GM18507 (cell line): Measurements from ENCODE around the gene CAB39L.

Experiments used
- DNase-seq: peaks from one replicate; pipeline ENCODE4 v3.0.0; 2011; ENCODE audit warnings: low read depth; ENCODE audit not compliant: insufficient read length; ENCODE audit errors: extremely low spot score
- FAIRE-seq: peaks from 2 replicates; lab custom pipeline; 2011; peaks lifted over from hg19 to GRCh38; lab: Jason Lieb, UNC

CAB39L gene

DNA sequence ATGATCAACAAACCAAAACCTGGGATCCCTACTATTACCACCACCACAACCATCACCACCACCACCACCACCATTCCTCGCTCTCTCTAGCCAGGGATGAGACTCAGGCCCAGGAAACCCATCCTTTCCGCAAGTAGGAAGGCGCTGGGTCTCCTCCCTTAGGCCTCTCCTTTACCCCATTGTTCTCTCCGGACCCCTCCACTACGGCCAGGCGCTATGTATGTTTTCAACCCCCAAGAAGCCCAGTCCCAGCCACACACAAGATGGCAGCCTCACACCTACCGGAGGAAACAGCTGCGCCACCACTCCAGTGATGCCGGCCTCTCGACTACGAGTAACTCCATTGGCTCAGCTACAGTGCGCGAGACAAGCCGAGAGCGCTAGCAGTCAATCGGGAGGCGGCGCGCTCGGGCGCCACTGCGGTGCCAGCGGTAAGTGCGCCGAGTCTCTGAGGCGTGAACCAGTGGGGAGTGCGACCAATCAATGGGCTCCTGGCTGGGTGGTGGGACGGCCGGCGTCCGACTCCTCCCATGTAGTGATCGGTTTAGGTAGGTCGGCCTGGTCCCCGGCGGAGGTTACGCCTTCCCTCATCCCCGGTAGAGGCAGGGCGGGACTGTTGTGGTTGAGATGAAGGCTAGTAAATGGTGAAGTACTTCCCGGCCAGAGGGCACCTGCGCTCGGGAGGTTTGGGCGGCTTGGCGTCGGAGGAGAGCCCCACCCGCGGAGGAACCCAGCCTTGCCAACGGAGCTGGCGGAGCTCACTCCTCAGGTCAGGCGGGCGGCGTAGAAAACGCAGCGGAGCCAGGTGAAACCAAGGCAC, at the start of gene CAB39L, which contains the start of gene SETDB2:
TSS of gene CAB39L (minus strand) at position 361 of the 820 bp plus-strand sequence. CDS start 61,154 bp downstream, outside the sequence.
TSS of gene SETDB2 (plus strand) at position 571 of the 820 bp plus-strand sequence. CDS start 7,620 bp downstream, outside the sequence.
- peak; percentile 100 for FAIRE-seq

DNA sequence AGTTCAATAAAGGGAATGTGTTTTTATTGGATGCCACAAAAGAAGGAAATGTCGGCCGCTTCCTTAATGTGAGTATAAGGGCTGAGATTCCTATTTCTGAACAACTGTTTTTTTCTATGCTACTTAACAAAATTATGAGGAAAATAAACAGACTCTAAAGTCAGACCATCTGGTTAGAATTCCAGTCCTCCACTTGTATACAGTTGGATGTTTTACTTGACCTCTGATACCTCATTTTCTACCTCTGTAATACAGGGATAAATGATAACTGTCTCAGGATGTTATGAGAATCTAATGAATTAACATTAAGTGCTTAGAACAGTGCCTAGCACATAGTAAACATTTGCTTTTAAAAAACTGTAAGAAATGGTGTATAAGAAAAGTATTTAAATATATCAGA, 44.7 kb upstream of the CAB39L start:
- FAIRE-seq (no peak), DNase-seq (no peak)

More for the DNA sequence above, at the start of gene CAB39L, which contains the start of gene SETDB2:
- DNase-seq: peak; percentile 80

DNA sequence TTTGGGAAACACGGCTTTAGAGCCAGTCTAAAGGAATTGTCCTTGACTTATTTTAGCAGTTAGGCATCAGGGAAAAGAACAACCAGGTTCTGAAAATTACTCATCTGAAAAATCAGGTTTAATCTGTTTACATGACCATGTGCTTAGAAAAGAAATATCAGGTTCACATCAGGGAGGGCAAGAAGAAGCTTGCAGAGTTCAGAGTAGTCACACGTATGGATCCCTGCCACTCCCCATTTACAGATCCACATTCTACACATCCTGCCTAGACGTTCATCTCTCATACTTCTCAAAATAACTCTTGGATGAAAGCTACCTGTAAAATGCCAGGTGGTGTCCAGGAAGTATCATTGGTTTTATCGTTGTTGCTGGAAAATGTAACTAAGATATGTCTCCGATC, 37.9 kb upstream of the CAB39L start:
- no peak for DNase-seq
- no peak for FAIRE-seq

DNA sequence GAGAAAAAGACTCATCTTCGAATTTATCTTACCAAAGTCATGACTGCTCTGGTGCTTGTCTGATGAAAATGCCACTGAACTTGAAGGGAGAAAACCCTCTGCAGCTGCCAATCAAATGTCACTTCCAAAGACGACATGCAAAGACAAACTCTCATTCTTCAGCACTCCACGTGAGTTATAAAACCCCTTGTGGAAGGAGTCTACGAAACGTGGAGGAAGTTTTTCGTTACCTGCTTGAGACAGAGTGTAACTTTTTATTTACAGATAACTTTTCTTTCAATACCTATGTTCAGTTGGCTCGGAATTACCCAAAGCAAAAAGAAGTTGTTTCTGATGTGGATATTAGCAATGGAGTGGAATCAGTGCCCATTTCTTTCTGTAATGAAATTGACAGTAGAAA, 32.7 kb upstream of the CAB39L start:
- FAIRE-seq: no peak

DNA sequence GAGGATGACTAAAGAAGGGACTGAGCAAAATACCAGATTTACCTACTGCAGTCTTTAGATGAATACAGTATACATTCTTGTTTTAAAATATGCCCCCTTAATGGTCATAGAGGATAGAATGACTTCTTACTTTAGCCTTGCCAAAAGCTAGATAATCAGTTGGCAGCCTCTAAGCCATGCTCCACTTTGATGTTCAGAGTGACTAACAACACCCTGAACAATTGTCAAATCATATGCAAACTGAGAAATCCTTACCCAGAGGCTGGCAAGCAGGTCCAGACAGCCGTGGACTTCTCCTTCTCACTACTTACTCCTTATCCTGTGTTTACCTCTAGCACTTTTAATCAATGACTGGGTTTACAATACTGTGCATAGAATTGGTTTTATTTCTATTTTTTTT, 28.3 kb upstream of the CAB39L start:
- FAIRE-seq (no peak), DNase-seq (no peak)

More for the DNA sequence above, 32.7 kb upstream of the CAB39L start:
- DNase-seq: no peak

DNA sequence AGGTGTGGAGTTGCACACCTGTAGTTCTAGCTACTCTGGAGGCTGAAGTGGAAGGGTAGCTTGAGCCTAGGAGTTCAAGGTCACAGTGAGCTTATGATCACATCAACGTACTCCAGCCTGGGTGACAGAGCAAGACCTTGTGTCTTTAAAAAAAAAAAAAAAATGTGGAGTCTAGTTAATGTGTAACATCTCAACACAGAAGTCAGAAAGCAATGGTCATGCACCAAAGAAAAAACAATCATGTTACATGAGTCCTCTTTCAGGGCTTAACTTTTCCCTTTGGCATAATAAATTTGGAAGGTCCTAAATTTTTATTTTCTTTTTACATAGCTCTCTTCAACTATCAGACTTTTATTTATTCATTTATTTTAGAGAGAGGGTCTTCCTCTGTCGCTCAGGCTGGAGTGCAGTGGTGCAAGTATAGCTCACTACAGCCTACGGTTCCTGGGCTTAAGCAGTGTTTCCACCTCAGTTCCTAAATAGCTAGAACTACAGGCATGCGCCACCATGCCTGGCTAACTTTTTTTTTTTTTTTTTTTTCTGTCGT, 22.5 kb upstream of the CAB39L start:
- DNase-seq: no peak
- peak; percentile 51 for FAIRE-seq

DNA sequence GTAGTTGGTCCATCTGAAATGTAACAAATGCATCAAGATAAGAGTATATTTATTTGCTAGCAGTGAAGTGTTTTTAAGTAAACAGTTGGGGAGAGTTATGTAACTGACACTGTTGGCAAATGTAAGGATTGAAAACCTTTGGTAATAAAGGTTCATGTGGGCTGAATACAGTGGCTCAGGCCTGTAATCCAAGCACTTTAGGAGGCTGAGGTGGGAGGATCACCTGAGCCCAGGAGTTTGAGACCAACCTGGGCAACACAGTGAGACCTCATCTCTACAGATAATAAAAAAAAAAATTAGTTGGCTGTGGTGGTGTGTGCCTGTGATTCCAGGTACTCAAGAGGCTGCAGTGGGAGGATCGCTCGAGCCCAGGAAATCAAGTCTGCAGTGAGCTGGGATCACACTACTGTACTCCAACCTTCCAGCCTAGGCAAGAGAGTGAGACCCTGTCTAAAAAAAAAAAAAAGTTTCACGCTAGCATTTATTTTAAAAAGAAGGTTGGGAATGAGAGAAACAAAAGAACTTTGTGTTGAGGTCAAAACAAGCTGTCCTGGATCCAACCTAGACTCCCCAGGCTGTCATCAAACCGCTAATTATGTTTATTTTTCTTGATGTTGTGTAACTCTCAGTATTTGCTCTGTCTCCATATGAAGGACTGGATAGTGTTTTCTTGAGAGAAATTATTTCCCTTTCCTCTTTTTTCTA, 20.9 kb upstream of the CAB39L start:
- FAIRE-seq: no peak
- DNase-seq: no peak

DNA sequence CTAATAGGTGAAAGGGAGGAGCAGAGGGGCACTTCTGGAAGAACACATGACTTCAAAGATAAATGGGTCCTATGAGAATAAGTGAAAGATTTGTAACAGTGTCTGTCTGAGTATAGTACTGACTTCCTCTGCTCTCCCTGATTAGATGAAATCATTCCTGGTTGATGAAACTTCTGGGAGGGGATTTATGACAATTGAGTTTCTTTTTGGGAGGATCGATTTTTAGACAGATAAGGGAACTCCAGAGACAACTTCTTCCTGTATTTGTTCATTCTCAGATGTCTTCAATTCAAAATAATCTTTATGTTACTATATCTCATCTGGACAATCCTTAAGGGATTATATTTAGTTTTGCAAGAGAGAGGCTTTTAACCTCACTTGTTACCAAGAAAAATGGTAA, 20.2 kb upstream of the CAB39L start:
- DNase-seq: no peak
- no peak for FAIRE-seq

DNA sequence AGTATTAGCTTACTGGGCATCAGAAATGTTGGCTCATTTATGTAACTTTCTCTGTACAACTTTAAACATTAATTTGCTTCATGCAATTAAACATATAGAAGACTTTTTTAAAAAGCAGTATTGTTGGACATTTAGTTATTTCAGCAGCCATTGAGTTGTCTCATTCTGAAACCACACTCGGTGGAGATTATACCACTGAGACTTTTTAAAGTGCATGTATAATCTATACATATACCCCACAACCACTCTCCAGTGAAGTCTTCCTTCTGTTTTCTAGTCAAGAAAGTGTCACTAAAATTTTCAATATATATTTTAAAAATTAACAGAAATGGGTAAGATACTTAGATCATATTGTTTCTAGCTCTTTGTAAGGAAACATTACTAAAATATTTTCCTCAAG, 15.7 kb upstream of the CAB39L start:
- peak; percentile 12 for FAIRE-seq
- DNase-seq: no peak

DNA sequence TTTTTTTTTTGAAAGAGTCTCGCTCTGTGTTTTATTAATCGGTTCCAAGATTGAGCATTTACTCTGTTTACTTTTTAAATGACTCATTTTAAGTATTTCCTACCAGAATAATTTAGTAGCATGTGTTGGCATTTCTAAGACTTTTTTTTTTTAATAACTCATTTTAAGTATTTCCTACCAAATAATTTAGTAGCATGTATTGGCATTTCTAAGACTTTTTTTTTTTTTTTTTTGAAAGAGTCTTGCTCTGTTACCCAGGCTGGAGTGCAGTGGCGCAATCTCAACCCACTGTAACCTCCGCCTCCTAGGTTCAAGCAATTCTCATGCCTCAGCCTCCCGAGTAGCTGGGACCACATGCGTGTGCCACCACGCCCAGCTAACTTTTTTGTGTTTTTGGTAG, 13.4 kb upstream of the CAB39L start:
- no peak for FAIRE-seq

DNA sequence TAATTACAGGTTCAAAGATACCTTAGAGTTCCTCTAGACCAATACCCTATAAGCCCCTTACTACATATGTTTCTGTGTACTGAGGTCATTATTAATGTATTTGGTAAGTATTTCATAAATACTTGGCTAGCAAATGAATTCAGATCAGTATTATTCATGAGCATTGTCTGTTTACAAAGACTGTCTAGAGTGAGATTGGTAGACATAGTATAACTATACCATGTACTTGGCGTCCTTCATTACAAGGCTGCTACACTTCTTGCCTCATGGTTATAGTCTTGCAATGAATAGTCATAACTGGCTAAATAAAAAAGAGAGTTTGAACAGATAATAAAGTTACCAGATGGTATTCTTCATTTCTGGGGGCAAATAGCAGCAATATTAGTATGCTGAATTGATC, 12.3 kb upstream of the CAB39L start:
- no peak for DNase-seq
- FAIRE-seq: no peak

More for the DNA sequence above, 13.4 kb upstream of the CAB39L start:
- DNase-seq: no peak

DNA sequence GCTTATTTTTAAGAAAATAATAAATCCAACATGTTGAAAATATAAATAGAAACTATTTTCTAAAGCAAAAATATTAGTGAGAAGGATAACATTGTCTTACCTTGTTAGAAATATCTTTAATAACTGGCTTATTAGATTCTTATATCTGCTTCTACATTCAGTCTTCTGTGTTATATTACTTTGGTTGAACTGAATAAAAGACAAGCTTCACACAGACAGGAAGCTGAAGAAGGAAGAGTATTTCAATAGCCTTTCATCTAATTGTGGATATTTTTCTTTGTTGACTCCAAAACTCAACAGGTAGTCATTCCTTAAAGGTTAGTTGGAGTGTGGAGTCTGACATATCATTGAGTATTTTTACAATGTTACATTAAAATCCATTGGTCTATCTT, 11.1 kb upstream of the CAB39L start:
- peak; percentile 58 for FAIRE-seq

DNA sequence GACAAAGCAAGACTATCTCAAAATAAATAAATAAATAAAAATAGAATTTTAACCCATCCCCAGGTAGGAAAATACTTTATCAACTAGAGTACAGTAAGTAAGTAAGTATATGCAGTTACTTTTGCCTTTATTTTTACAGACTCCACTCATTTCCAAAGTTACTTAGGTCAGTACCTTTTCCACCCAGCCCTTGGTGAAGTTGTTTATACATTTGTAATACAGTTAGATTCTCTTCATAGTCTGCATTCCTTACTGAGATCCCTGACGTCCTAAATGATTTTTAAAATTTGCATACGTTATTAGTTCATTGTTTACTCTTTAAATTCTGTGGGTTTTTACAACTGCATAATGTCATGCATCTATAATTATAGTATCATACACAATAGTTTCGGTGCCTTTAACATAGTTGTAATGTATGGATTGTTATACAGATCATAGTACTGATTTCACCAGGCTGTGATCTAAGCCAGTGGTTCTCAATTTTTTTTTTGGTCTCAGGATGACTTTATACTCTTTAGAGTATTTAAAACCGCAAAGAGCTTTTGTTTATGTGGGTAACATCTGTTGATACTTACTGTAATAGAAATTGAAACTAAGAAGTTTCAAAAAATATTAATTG, 10.6 kb upstream of the CAB39L start:
- DNase-seq (peak; percentile 20), FAIRE-seq (peak; percentile 65)

More for the DNA sequence above, 11.1 kb upstream of the CAB39L start:
- no peak for DNase-seq

DNA sequence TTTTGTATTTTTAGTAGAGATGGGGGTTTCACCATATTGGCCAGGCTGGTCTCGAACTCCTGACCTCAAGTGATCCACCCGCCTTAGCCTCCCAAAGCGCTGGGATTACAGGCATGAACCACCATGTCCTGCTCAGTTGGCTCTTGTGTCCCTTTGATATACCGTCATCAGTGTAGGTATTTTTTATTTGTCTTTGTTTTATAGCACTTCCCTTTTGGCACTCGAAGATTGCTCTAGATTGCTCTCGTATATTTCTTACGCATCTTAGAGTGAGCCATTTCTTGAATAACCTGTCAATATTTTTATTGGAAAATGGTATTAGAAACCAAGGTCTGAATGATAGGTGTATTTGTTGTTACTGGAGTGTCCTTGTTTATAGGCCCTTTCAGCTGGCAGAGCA, 9.6 kb upstream of the CAB39L start:
- FAIRE-seq (peak; percentile 31), DNase-seq (no peak)

DNA sequence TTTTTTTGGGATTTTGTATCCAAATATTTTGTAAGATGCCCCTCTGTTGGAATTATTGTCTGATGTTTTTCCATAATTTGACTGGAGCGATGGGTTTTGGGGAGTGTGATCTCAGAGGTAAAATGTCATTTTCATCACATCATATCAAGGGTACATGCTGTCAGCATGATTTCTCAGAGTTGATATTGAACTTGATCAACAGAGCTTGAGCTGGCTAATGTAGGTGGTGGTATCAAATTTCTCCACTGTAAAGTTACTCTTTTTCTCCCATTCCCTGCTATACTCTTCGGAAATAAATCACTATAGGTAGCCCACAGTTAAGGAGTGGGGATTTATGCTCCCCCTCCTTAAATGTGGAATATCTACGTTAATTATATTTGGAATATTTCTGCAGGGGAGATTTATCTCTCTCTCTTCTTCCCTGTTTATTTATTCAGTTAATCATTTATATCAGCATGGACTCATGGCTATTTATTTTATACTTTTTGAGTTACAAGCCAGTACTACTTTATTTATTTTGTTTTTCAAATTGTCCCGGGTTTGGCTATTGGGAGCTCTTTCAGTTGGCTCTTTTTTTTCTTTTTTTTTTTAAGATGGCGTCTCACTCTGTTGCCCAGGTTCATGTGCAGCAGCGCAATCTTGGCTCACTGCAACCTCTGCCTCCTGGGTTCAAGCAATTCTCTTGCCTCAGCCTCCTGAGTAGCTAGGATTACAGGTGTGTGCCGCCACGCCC, 9.0 kb upstream of the CAB39L start:
- no peak for DNase-seq
- no peak for FAIRE-seq

DNA sequence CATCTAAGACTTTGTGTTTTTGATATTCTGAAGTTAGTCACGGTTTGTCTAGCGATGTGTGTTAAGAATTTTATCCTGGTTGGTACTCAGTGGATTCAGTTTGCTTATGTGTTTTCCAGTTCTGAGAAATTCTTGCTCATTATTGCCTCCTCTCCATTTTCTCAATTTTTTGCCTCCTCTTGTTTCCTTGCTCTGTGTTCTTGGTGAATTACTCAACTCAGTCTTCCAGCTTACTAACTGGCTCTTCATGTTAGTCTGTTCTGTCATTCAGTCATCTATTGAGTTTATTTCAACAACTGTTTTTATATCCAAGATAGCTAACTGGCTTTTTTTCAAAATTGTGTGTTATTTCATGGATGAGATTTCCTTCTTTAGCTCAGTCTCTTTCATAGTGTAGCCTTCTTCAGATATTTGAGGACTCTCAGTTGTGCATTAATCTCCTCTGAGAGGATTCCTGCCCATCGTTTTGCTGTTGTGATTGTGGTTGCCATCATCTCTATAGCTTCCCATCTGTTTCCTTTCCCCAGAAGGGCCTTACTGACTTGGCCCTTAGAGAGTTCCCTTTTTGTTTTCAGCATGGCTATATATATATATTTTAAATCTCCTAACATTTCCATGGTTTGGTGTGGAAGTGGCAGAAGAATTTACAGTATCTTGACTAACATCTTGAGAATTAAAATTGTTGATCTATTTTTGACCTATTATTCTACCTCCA, 6.4 kb upstream of the CAB39L start:
- DNase-seq (no peak), FAIRE-seq (peak; percentile 18)

DNA sequence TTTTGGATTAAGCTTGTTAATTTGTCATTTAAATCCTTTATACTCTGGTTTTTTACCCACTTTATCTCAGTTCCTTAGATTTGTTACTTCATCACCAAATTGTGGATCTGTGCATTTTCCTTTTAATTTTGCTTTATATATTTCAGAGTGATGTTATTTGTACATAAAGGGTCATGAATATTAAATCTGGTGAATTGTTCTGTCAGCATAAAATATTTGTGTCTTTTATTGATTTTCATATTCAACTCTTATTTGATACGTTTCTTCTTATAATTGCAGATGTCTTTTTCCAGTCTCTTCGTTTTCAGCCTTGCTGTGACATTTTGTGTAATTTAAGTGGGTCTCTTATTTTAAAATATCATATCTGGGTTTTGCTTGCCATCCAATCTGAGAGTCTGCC, 4.9 kb upstream of the CAB39L start:
- FAIRE-seq (no peak), DNase-seq (no peak)

DNA sequence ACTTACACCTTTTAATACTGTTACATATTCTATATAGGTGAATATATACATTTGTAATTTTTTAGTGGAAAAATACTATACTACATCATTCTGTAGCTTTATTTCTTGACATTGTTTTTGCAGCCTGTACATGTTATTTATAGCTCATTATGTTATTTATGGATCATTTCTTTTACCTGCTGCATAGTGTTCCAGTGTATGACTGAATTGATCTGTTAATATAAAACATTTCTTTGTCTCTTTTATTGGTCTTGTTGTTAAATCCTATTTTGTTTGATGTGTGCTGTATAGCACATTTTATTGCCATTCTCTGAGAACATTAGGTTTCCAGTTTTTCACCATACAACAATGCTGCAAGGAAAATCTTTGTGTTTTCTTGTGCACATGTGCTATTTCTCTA, 2.6 kb upstream of the CAB39L start:
- FAIRE-seq (no peak), DNase-seq (no peak)
